HepG2 (cell line): ENCODE results near the gene CYP2U1. TPM values are rescaled to one million over a fixed set of nuclear protein-coding genes. Genes with fewer than 3 reads are reported as not detected.
A peak's percentile ranks its signal among the peaks of the same experiment; 100 is the strongest.

ENCODE experiments used
- ADNP ChIP-seq: sonication (generic); formaldehyde crosslinking; IDR thresholded peaks from 2 replicates; pipeline ENCODE4 v1.4.0; 2020; ENCODE audit warnings: missing genetic modification reagents
- ATF1 ChIP-seq: IDR thresholded peaks from 2 replicates; pipeline ENCODE4 v1.6.1; 2016; ENCODE audit warnings: mild to moderate bottlenecking, control low read depth
- CCDC6 ChIP-seq: sonication (generic); formaldehyde crosslinking; IDR thresholded peaks from 2 replicates; pipeline ENCODE4 v1.8.1; 2022; ENCODE audit warnings: mild to moderate bottlenecking, missing genetic modification reagents, moderate library complexity
- CREB1 ChIP-seq, 2 experiments: fragments of 450-650 bp in 1 of 2; IDR thresholded peaks; 2 replicates each; pipeline ENCODE4 v1.6.1; 2016 to 2017; ENCODE audit warnings: control low read depth in 1 of 2, mild to moderate bottlenecking in 1 of 2, missing compliant biosample characterization in 1 of 2, missing genetic modification characterization in 1 of 2
- DPF2 ChIP-seq: sonication (generic); formaldehyde crosslinking; IDR thresholded peaks from 2 replicates; pipeline ENCODE4 v1.4.0; 2020; ENCODE audit warnings: mild to moderate bottlenecking, low read depth, missing genetic modification reagents, borderline replicate concordance
- DR1 ChIP-seq: sonication (generic); formaldehyde crosslinking; IDR thresholded peaks from 2 replicates; pipeline ENCODE4 v1.8.0; 2021; ENCODE audit warnings: mild to moderate bottlenecking, missing genetic modification reagents, inconsistent platforms
- MEF2D ChIP-seq: sonication (generic); formaldehyde crosslinking; IDR thresholded peaks from 2 replicates; pipeline ENCODE4 v1.5.1; 2020; ENCODE audit warnings: mild to moderate bottlenecking, missing genetic modification reagents
- NFRKB ChIP-seq: fragments of 450-650 bp; IDR thresholded peaks from 2 replicates; pipeline ENCODE4 v1.6.1; 2017
- RAD21 ChIP-seq: fragments of 450-650 bp; formaldehyde crosslinking; IDR thresholded peaks from 2 replicates; pipeline ENCODE4 v1.5.0; 2020; ENCODE audit warnings: mild to moderate bottlenecking
- TAF15 ChIP-seq: fragments of 200-400 bp; formaldehyde crosslinking; IDR thresholded peaks from one replicate; pipeline ENCODE4 v1.6.1; 2018; ENCODE audit warnings: mild to moderate bottlenecking, low read depth, low read length; ENCODE audit not compliant: poor library complexity, severe bottlenecking
- YEATS2 ChIP-seq: sonication (generic); formaldehyde crosslinking; IDR thresholded peaks from 2 replicates; pipeline ENCODE4 v1.4.0; 2020; ENCODE audit warnings: missing genetic modification reagents, borderline replicate concordance
- ZBTB3 ChIP-seq: sonication (generic); formaldehyde crosslinking; IDR thresholded peaks from 2 replicates; pipeline ENCODE4 v1.4.0; 2020; ENCODE audit warnings: low read depth, mild to moderate bottlenecking, moderate library complexity, missing genetic modification reagents, borderline replicate concordance
- ZFP90 ChIP-seq: sonication (generic); formaldehyde crosslinking; IDR thresholded peaks from 2 replicates; pipeline ENCODE4 v1.8.0; 2022; ENCODE audit warnings: missing genetic modification reagents, mild to moderate bottlenecking, inconsistent platforms, borderline replicate concordance
- ZNF136 ChIP-seq: sonication (generic); formaldehyde crosslinking; IDR thresholded peaks from 2 replicates; pipeline ENCODE4 v1.8.1; 2022; ENCODE audit warnings: low read depth, mild to moderate bottlenecking, moderate library complexity, missing genetic modification reagents
- ZNF20 ChIP-seq: sonication (generic); formaldehyde crosslinking; IDR thresholded peaks from 2 replicates; pipeline ENCODE4 v1.4.0; 2020; ENCODE audit warnings: mild to moderate bottlenecking, moderate library complexity, missing genetic modification reagents
- ZNF432 ChIP-seq: sonication (generic); formaldehyde crosslinking; IDR thresholded peaks from 2 replicates; pipeline ENCODE4 v1.5.0; 2020; ENCODE audit warnings: missing genetic modification reagents, mild to moderate bottlenecking, borderline replicate concordance
- ZNF549 ChIP-seq: sonication (generic); formaldehyde crosslinking; IDR thresholded peaks from 2 replicates; pipeline ENCODE4 v1.5.0; 2020; ENCODE audit warnings: missing genetic modification reagents
- ZNF552 ChIP-seq: sonication (generic); formaldehyde crosslinking; IDR thresholded peaks from 2 replicates; pipeline ENCODE4 v1.9.0; 2022; ENCODE audit warnings: missing genetic modification reagents, mild to moderate bottlenecking, borderline replicate concordance
- ZNF563 ChIP-seq: sonication (generic); formaldehyde crosslinking; IDR thresholded peaks from 2 replicates; pipeline ENCODE4 v1.8.0; 2022; ENCODE audit warnings: mild to moderate bottlenecking, moderate library complexity, missing genetic modification reagents
- ZSCAN12 ChIP-seq: sonication (generic); formaldehyde crosslinking; IDR thresholded peaks from 2 replicates; pipeline ENCODE4 v1.9.0; 2021; ENCODE audit warnings: mild to moderate bottlenecking, missing genetic modification reagents
- polyA plus RNA-seq, 8 experiments: library from polyadenylated mRNA; depleted of rRNA in 3 of 8; stranded (reverse) in 7 of 8; unstranded in 1 of 8; fragments of >200 nt; fragmentation: Illumina TruSeq in 4 of 8; extraction: Trizol in 4 of 8; gene quantifications; 2 replicates each; pipeline versions ENCODE4 v1.2.1 to v1.2.3, GENCODE V29; 2011 to 2016; ENCODE audit warnings: low read depth in 4 of 8, missing spikeins in 1 of 8, mixed read lengths in 1 of 8; ENCODE audit not compliant: insufficient read depth in 1 of 8
- total RNA-seq, 5 experiments: library from RNA; depleted of rRNA; stranded (reverse); fragments of >200 nt; fragmentation: Illumina TruSeq; extraction: Trizol; gene quantifications; 2 replicates each; pipeline ENCODE4 v1.2.3, GENCODE V29; 2016; ENCODE audit warnings: low read depth in 1 of 5
- TF ChIP-seq, protein P1 (sequence below): sonication (generic); formaldehyde crosslinking; conservative IDR thresholded peaks from 2 replicates; pipeline ENCODE4 v1.5.0; 2020; ENCODE audit warnings: missing genetic modification reagents
- TF ChIP-seq, protein P2 (sequence below): sonication (generic); formaldehyde crosslinking; IDR thresholded peaks from 2 replicates; pipeline ENCODE4 v1.8.0; 2022; ENCODE audit warnings: mild to moderate bottlenecking, missing genetic modification reagents
- TF ChIP-seq, protein P3 (sequence below): IDR thresholded peaks from 2 replicates; pipeline ENCODE4 v1.6.1; 2016; ENCODE audit warnings: control low read depth
- TF ChIP-seq, protein P4 (sequence below): sonication (generic); IDR thresholded peaks from 2 replicates; pipeline ENCODE4 v1.6.1; 2016; ENCODE audit warnings: low read depth, borderline replicate concordance

CYP2U1 gene
- total and polyA plus RNA-seq, 2 of the 13 experiments (the other 11 are each of a cell fraction or from before 2014, with no cell fraction given) = 1.4 to 3.4 TPM

DNA sequence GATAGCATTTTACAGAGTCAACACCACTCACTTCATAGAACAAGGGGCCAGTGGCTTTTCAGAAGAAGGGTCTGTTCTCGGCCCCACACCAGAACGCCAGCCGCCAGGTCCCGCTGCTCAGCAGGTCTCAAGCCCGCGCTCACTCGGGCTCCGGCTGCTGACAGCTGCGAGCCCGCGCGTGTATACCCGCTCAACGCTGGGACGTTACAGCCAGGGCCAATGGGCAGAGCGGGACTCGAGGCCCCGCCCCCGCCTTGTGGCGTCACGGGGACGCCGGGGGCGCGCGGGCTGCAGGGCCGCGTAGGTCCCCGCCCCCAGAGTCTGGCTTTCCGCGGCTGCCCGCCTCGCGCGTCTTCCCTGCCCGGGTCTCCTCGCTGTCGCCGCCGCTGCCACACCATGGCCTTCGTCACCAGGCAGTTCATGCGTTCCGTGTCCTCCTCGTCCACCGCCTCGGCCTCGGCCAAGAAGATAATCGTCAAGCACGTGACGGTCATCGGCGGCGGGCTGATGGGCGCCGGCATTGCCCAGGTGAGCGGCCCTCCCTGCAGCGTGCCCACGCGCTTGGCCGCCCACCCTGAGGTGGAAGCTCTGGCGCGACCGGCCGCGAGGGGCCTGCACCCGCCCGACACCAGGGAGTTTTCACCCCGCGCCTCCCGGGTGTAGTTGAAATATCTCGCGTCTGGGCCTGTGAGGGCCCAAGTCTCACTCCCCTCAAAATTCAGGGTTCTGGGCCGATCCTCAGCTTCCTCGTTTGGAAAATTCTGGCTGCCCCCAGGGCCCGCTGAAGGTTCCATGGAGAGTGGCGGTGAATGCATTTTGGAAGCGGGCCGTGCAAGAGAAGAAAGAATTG lies 58.4 kb downstream of the CYP2U1 start, which contains the start of gene HADH (continued):
- TF ChIP-seq, protein P1, sequence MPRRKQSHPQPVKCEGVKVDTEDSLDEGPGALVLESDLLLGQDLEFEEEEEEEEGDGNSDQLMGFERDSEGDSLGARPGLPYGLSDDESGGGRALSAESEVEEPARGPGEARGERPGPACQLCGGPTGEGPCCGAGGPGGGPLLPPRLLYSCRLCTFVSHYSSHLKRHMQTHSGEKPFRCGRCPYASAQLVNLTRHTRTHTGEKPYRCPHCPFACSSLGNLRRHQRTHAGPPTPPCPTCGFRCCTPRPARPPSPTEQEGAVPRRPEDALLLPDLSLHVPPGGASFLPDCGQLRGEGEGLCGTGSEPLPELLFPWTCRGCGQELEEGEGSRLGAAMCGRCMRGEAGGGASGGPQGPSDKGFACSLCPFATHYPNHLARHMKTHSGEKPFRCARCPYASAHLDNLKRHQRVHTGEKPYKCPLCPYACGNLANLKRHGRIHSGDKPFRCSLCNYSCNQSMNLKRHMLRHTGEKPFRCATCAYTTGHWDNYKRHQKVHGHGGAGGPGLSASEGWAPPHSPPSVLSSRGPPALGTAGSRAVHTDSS (CRISPR knock-in tag) = no peak
- TF ChIP-seq ADNP (CRISPR knock-in tag) = no peak
- no peak for TF ChIP-seq NFRKB
- peak; percentile 18; the same call in 1 of the 2 replicates for TF ChIP-seq YEATS2 (CRISPR knock-in tag)
- TF ChIP-seq ZNF563 (CRISPR knock-in tag) = peak; percentile 95
- TF ChIP-seq DR1 = peak; percentile 60
- TF ChIP-seq, protein P2, sequence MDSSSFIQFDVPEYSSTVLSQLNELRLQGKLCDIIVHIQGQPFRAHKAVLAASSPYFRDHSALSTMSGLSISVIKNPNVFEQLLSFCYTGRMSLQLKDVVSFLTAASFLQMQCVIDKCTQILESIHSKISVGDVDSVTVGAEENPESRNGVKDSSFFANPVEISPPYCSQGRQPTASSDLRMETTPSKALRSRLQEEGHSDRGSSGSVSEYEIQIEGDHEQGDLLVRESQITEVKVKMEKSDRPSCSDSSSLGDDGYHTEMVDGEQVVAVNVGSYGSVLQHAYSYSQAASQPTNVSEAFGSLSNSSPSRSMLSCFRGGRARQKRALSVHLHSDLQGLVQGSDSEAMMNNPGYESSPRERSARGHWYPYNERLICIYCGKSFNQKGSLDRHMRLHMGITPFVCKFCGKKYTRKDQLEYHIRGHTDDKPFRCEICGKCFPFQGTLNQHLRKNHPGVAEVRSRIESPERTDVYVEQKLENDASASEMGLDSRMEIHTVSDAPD (CRISPR knock-in tag) = peak; percentile 61; the same call in 1 of the 2 replicates
- no peak; the same call in 1 of the 2 replicates for TF ChIP-seq ZNF549 (CRISPR knock-in tag)
- TF ChIP-seq, protein P3, sequence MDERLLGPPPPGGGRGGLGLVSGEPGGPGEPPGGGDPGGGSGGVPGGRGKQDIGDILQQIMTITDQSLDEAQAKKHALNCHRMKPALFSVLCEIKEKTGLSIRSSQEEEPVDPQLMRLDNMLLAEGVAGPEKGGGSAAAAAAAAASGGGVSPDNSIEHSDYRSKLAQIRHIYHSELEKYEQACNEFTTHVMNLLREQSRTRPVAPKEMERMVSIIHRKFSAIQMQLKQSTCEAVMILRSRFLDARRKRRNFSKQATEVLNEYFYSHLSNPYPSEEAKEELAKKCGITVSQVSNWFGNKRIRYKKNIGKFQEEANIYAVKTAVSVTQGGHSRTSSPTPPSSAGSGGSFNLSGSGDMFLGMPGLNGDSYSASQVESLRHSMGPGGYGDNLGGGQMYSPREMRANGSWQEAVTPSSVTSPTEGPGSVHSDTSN = no peak
- peak; percentile 43; the same call in 1 of the 2 replicates for TF ChIP-seq RAD21 (CRISPR knock-in tag)
- TF ChIP-seq CCDC6 (CRISPR knock-in tag) = peak; percentile 51; the same call in 1 of the 2 replicates
- TF ChIP-seq, protein P4, sequence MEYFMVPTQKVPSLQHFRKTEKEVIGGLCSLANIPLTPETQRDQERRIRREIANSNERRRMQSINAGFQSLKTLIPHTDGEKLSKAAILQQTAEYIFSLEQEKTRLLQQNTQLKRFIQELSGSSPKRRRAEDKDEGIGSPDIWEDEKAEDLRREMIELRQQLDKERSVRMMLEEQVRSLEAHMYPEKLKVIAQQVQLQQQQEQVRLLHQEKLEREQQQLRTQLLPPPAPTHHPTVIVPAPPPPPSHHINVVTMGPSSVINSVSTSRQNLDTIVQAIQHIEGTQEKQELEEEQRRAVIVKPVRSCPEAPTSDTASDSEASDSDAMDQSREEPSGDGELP = peak; percentile 72; the same call in 1 of the 2 replicates
- TF ChIP-seq ZNF20 (CRISPR knock-in tag) = peak; percentile 63; the same call in 1 of the 2 replicates
- 0 out of 2 replicates have a peak, but pooled peaks have one; percentile 44 for TF ChIP-seq ZNF552 (CRISPR knock-in tag)
- no peak for TF ChIP-seq DPF2 (CRISPR knock-in tag)
- 0 out of 2 replicates have a peak, but pooled peaks have one; percentile 14 for TF ChIP-seq ATF1 (CRISPR knock-in tag)
- TF ChIP-seq ZNF432 = no peak
- peak; percentile 34; the same call in 1 of the 2 replicates for TF ChIP-seq ZFP90 (CRISPR knock-in tag)
- no peak for TF ChIP-seq TAF15
- TF ChIP-seq ZSCAN12 (CRISPR knock-in tag) = no peak
- no peak for TF ChIP-seq ZBTB3 (CRISPR knock-in tag)
- TF ChIP-seq ZNF136 (CRISPR knock-in tag) = peak; percentile 62; the same call in 1 of the 2 replicates
- TF ChIP-seq MEF2D (CRISPR knock-in tag) = peak; percentile 41; the same call in 1 of the 2 replicates
- TF ChIP-seq CREB1 (IDR thresholded peaks at IDR 0.05) = peak; percentile 86
- TF ChIP-seq CREB1 (CRISPR knock-in tag; IDR thresholded peaks at IDR 0.05) = 0 out of 2 replicates have a peak, but pooled peaks have one; percentile 3
